Activated CD8-positive, alpha-beta T cell treated with anti-CD3 and anti-CD28 coated beads for 36 hours (primary cell): ENCODE data around the gene TCHP. TPM values are rescaled to one million over a fixed set of nuclear protein-coding genes. Genes with fewer than 3 reads are reported as not detected.

ENCODE experiments used
- ATAC-seq: fragments of 200-7000 bp; cut with Tn5 transposase; one replicate; pipeline ENCODE4 v1.10.0; 2021; ENCODE audit warnings: mild to moderate bottlenecking, moderate library complexity
- CTCF ChIA-PET: fragments of 350-600 bp; sonication (Branson Sonifier 250); formaldehyde crosslinking; loops from one replicate; lab custom pipeline; 2021; ENCODE audit warnings: antibody characterized with exemption; lab: Charles Lee
- POLR2A ChIA-PET: fragments of 350-600 bp; sonication (Branson Sonifier 250); formaldehyde crosslinking; loops from one replicate; lab custom pipeline; 2021; ENCODE audit warnings: antibody characterized with exemption; lab: Charles Lee
- DNase-seq: peaks from one replicate; pipeline ENCODE4 v3.0.0-alpha.2; 2020
- H3K27ac Mint-ChIP-seq: one replicate; pipeline ENCODE4 v1.8.0; 2021; ENCODE audit warnings: mild to moderate bottlenecking, mixed read lengths
- H3K27me3 Mint-ChIP-seq: one replicate; pipeline ENCODE4 v1.8.0; 2021; ENCODE audit warnings: mixed read lengths
- H3K36me3 Mint-ChIP-seq: one replicate; pipeline ENCODE4 v1.8.0; 2021; ENCODE audit warnings: low read depth, mixed read lengths
- H3K4me1 Mint-ChIP-seq: one replicate; pipeline ENCODE4 v1.8.0; 2021; ENCODE audit warnings: low read depth, mixed read lengths
- H3K4me3 Mint-ChIP-seq: one replicate; pipeline ENCODE4 v1.8.0; 2021; ENCODE audit warnings: mild to moderate bottlenecking, moderate library complexity, mixed read lengths
- H3K9me3 Mint-ChIP-seq: one replicate; pipeline ENCODE4 v1.8.0; 2021; ENCODE audit warnings: mixed read lengths
- CTCF ChIP-seq: fragments of 200-600 bp; IDR thresholded peaks from one replicate; pipeline ENCODE4 v1.8.0; 2022; ENCODE audit warnings: antibody characterized with exemption, mild to moderate bottlenecking
- intact Hi-C: fragments of 100-400 bp; cut with micrococcal nuclease; formaldehyde crosslinking; loops from one replicate; pipeline ENCODE4 v1.10.0; 2022
- total RNA-seq, 2 experiments: library from RNA; stranded (reverse); gene quantifications; one replicate each; pipeline ENCODE4 v1.2.3, GENCODE V29; 2021

The TCHP gene
- total RNA-seq, 2 experiments from 2014 or later: 19.9 to 21.0 TPM

- ChIA-PET POLR2A (no interaction called here), CTCF (no interaction called here)
- peaks cover under 1% of the 10 kb centered on the region for H3K4me1 Mint-ChIP-seq
- intact Hi-C loops: no loop called here
- ATAC-seq: no peak
- DNase-seq: no peak
- no peak for TF ChIP-seq CTCF
- H3K27ac Mint-ChIP-seq: no peak overlapping the region
- H3K4me3 Mint-ChIP-seq: no peak overlapping the region
- H3K27me3 Mint-ChIP-seq: no peaks in the 10 kb centered on the region
- peaks cover 40% of the 10 kb centered on the region for H3K36me3 Mint-ChIP-seq
- no peaks in the 10 kb centered on the region for H3K9me3 Mint-ChIP-seq
These were observed 61.5 kb downstream of the TCHP start for GRCh38 chr12:109961612-109962011.

GRCh38 chr12:109962398-109962797, 62.3 kb downstream of the TCHP start:
- CTCF ChIA-PET: no interaction called here
- DNase-seq: no peak

GRCh38 chr12:109963330-109963729, 63.3 kb downstream of the TCHP start:
- no peak for DNase-seq
- Mint-ChIP-seq H3K9me3 (no peaks in the 10 kb centered on the region), H3K4me3 (no peak overlapping the region), H3K27ac (peak overlapping the region; percentile 6), H3K27me3 (no peaks in the 10 kb centered on the region), H3K4me1 (peaks cover 11% of the 10 kb centered on the region), H3K36me3 (peaks cover 43% of the 10 kb centered on the region)
- intact Hi-C loops: no loop called here
- ChIA-PET CTCF (interaction anchor here (1.0 to 1.4 kb wide), 2 partner anchors 10 to 109 kb away, joined by 3 read pairs; no protein-coding TSS in a partner anchor), POLR2A (interaction anchor here (1.6 kb wide), 1 partner anchor 35 kb away, joined by 6 read pairs; no protein-coding TSS in a partner anchor)
- TF ChIP-seq CTCF: no peak
- ATAC-seq: no peak

More at GRCh38 chr12:109962398-109962797, 62.3 kb downstream of the TCHP start:
- peak; percentile 34 for ATAC-seq
- Mint-ChIP-seq H3K4me1 (peaks cover 3% of the 10 kb centered on the region), H3K9me3 (no peaks in the 10 kb centered on the region), H3K27me3 (no peaks in the 10 kb centered on the region), H3K27ac (no peak overlapping the region), H3K36me3 (peaks cover 38% of the 10 kb centered on the region), H3K4me3 (no peak overlapping the region)
- intact Hi-C loops: no loop called here
- POLR2A ChIA-PET: no interaction called here
- no peak for TF ChIP-seq CTCF

- ATAC-seq (no peak), DNase-seq (no peak)
- intact Hi-C loops: no loop called here
- no peak for TF ChIP-seq CTCF
- Mint-ChIP-seq H3K9me3 (no peaks in the 10 kb centered on the region), H3K36me3 (peaks cover 38% of the 10 kb centered on the region), H3K4me3 (no peak overlapping the region), H3K4me1 (peaks cover 11% of the 10 kb centered on the region), H3K27ac (no peak overlapping the region), H3K27me3 (no peaks in the 10 kb centered on the region)
- ChIA-PET POLR2A (interaction anchor here (0.6 to 1.6 kb wide), 3 partner anchors 35 to 80 kb away, joined by 3 to 6 read pairs (median 3); partner anchors contain the start of gene TCHP), CTCF (interaction anchor here (1.0 to 1.4 kb wide), 2 partner anchors 10 to 110 kb away, joined by 3 read pairs; no protein-coding TSS in a partner anchor)
These were observed 63.8 kb downstream of the TCHP start for GRCh38 chr12:109963743-109964429.

GRCh38 chr12:109966546-109966945, 66.5 kb downstream of the TCHP start:
- Mint-ChIP-seq H3K9me3 (no peaks in the 10 kb centered on the region), H3K4me3 (no peak overlapping the region), H3K36me3 (peaks cover 36% of the 10 kb centered on the region), H3K4me1 (peaks cover 11% of the 10 kb centered on the region), H3K27ac (no peak overlapping the region), H3K27me3 (no peaks in the 10 kb centered on the region)
- POLR2A ChIA-PET: interaction anchor here (0.6 to 1.3 kb wide), 2 partner anchors 13 to 371 kb away, joined by 3 to 4 read pairs; no protein-coding TSS in a partner anchor
- DNase-seq (no peak), ATAC-seq (no peak)
- intact Hi-C loops: no loop called here
- no peak for TF ChIP-seq CTCF
- CTCF ChIA-PET: no interaction called here
